Lower lobe of right lung (tissue), 2 donors: ENCODE results near the gene RASGRP2. TPM values are rescaled to one million over a fixed set of nuclear protein-coding genes. Genes with fewer than 3 reads are reported as not detected.

Experiments
- ATAC-seq, 2 donors: fragments of 200-7000 bp; cut with Tn5 transposase; one replicate each; pipeline ENCODE4 v1.9.1; 2020 to 2022; ENCODE audit warnings: mild to moderate bottlenecking in 2 of 2, moderate library complexity in 2 of 2
- DNase-seq: peaks from one replicate; pipeline ENCODE4 v3.0.0-alpha.2; 2020
- H3K27ac ChIP-seq: fragments of 200-600 bp; one replicate; pipeline ENCODE4 v1.8.0; 2022
- H3K27me3 ChIP-seq: fragments of 200-600 bp; one replicate; pipeline ENCODE4 v1.8.0; 2022; ENCODE audit warnings: low read depth
- H3K36me3 ChIP-seq: fragments of 200-600 bp; one replicate; pipeline ENCODE4 v1.8.0; 2022; ENCODE audit warnings: mild to moderate bottlenecking
- H3K4me1 ChIP-seq: fragments of 200-600 bp; one replicate; pipeline ENCODE4 v1.8.0; 2022
- H3K4me3 ChIP-seq: fragments of 200-600 bp; one replicate; pipeline ENCODE4 v1.8.0; 2022; ENCODE audit warnings: mild to moderate bottlenecking
- H3K9me3 ChIP-seq: fragments of 200-600 bp; one replicate; pipeline ENCODE4 v1.8.0; 2022
- intact Hi-C: fragments of 100-400 bp; cut with DNase I; formaldehyde crosslinking; loops from one replicate; pipeline ENCODE4 v1.11.0; 2022
- total RNA-seq: library from RNA; stranded (reverse); fragmentation: NEBNext Ultra II Directional; extraction: Animal tissue kit (Norgen Biotek cat#: 25700); gene quantifications from one replicate; pipeline ENCODE4 v1.2.1, GENCODE V29; 2021
- TF ChIP-seq, protein P1 (sequence below): fragments of 200-600 bp; IDR thresholded peaks from one replicate; pipeline ENCODE4 v1.8.0; 2022; ENCODE audit warnings: antibody characterized with exemption, mild to moderate bottlenecking
- donor health status: DM: no; HTN: yes; CAD: no; lungs with severe emphysema.

Gene RASGRP2
- total RNA-seq, 1 donor from 2014 or later: 30.4 TPM

DNA sequence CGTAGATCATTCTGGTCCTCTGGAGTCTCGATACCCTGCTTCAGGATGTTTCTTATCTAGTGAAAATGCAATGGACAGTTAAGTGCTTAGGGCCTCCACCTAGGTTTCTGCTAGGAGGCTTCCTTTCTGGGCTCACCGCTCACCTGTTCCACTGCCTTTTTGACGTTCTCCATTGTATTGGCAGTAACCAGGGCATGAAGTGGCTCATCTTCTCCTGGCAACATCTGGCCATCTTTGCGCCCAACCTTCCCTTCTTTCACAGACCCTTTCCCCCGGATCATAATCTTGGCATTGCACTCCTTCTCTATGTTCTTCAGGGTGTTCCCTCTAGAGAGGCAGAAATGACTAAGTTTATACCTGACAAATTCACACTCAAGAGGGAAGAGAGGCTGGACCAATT lies 25.3 kb upstream of the RASGRP2 start:
- Histone ChIP-seq H3K9me3 (no peaks in the 10 kb centered on the region), H3K27ac (no peak overlapping the region), H3K36me3 (peaks cover 100% of the 10 kb centered on the region), H3K4me1 (peaks cover 51% of the 10 kb centered on the region), H3K27me3 (no peaks in the 10 kb centered on the region), H3K4me3 (no peak overlapping the region)
- ATAC-seq (no peak), DNase-seq (no peak)
- TF ChIP-seq, protein P1, sequence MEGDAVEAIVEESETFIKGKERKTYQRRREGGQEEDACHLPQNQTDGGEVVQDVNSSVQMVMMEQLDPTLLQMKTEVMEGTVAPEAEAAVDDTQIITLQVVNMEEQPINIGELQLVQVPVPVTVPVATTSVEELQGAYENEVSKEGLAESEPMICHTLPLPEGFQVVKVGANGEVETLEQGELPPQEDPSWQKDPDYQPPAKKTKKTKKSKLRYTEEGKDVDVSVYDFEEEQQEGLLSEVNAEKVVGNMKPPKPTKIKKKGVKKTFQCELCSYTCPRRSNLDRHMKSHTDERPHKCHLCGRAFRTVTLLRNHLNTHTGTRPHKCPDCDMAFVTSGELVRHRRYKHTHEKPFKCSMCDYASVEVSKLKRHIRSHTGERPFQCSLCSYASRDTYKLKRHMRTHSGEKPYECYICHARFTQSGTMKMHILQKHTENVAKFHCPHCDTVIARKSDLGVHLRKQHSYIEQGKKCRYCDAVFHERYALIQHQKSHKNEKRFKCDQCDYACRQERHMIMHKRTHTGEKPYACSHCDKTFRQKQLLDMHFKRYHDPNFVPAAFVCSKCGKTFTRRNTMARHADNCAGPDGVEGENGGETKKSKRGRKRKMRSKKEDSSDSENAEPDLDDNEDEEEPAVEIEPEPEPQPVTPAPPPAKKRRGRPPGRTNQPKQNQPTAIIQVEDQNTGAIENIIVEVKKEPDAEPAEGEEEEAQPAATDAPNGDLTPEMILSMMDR: no peak
- intact Hi-C loops: no loop called here

DNA sequence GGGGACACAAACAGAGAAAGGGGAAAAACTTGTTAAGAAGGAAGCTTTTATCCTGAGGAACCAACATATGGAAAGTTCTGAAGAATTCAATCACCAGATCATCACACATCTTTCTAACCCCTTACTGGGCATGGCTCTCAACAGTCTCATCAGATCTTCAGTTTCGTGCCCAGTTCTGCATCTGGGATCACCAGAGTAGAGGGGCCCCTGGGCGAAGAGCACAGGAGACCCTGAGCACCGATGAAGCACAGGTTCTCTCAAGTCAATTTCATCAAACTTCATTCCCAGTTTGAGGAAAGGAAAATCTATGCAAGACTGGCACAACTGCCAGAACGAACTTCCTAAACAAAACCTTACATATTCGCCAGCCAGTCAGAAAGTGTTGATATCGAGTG lies 24.4 kb upstream of the RASGRP2 start:
- Histone ChIP-seq H3K27ac (no peak overlapping the region), H3K4me3 (no peak overlapping the region), H3K27me3 (no peaks in the 10 kb centered on the region), H3K36me3 (peaks cover 100% of the 10 kb centered on the region), H3K4me1 (peaks cover 51% of the 10 kb centered on the region), H3K9me3 (no peaks in the 10 kb centered on the region)
- intact Hi-C loops: no loop called here
- TF ChIP-seq, protein P1: no peak
- no peak for DNase-seq
- ATAC-seq: no peak

DNA sequence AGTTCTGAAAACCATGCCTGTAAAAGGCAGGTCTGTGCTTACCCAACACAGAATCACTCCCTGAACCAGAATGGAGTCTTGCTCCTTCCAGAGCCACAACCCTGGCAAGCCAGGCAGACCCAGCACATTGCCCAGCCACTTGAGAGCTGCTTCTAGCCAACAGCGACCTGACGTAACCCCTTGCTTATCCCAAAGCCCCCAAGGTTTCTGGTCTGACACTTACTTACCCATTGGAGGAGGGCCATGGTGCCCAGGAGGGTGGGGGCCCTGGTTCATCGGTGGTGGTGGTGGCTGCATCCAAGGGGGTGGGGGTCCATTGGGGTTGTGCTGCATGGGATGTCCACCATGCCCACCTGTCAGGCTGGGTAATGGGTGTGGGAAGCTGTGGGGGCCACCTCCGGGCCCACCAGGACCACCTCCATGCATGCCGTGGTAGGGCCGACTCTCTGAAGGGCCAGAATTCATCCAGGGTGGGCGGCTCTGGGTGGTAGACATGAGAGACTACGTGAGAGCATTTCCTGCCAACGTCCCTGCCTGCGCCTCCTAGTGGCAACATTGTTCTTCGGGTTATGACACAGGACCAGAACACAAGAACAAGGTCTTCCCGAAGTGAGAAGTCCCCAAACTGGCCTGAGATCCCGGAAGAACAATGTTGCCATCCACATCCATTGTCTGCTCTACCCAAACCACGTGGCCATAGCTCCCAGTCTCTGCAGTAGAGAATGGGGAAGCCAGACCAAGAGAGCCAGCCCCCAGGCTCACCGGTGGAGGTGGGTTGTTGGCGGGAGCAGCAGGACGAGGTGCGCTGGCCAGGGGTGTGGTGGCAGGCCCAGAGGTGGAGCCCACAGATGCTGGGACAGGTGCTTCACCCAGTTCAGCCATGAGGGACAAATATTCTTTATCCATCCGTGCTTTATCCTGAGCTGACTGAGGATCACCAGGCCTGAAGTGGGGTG lies 23.7 kb upstream of the RASGRP2 start:
- Histone ChIP-seq H3K4me1 (peaks cover 50% of the 10 kb centered on the region), H3K9me3 (no peaks in the 10 kb centered on the region), H3K27ac (peak overlapping the region; percentile 26), H3K4me3 (no peak overlapping the region), H3K27me3 (no peaks in the 10 kb centered on the region), H3K36me3 (peaks cover 100% of the 10 kb centered on the region)
- intact Hi-C loops: no loop called here
- TF ChIP-seq, protein P1: peak; percentile 75
- ATAC-seq (peak; percentile 38 to 48), DNase-seq (peak; percentile 76)

- H3K9me3 ChIP-seq: no peaks in the 10 kb centered on the region
- ATAC-seq: no peak
- peak overlapping the region; percentile 26 for H3K27ac ChIP-seq
- intact Hi-C loops: no loop called here
- H3K4me1 ChIP-seq: peaks cover 43% of the 10 kb centered on the region
- peaks cover 100% of the 10 kb centered on the region for H3K36me3 ChIP-seq
- TF ChIP-seq, protein P1: no peak
- no peaks in the 10 kb centered on the region for H3K27me3 ChIP-seq
- no peak overlapping the region for H3K4me3 ChIP-seq
- no peak for DNase-seq
Measured at GRCh38 chr11:64766881-64767280, 22.9 kb upstream of the RASGRP2 start.

DNA sequence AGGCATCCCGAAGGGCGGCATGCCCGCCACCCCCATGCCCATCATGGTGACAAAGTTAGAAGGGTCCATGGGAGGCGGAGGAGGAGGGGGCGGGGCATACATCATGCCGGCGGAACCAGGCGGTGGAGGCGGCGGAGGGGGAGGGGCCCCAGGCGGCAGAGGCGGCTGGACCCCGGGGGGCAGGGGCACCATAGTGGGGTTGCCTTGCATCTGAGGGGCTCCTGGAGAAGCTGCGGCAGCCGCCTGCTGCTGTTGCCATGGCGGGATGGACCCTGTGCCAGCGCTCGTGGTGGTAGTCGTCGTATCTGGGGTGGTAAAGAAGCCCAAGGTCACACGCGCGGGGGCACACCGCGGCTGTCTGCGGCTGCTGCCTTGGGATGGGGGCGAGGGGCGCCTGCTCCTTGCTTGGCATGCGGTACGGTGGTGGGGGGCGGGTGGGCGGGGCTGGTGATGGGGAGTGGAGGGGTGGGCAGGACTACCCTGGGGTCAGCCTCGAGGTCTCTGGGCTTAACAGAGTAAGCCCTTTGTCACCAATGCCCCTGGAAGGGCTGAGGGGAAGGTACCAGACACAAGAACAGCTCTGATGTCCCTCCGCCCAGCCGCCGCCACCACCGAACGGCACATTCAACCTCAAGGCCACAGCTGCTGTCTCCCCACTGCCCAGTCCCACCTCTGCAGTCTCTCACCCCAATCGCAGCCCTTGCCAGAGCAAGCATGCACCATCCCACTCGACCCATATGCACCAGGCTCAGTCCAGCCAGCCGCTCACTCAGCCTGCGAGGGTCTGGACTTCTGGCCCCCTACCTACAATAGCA lies 22.1 kb upstream of the RASGRP2 start:
- Histone ChIP-seq H3K4me1 (peaks cover 35% of the 10 kb centered on the region), H3K4me3 (no peak overlapping the region), H3K36me3 (peaks cover 92% of the 10 kb centered on the region), H3K27ac (no peak overlapping the region), H3K27me3 (no peaks in the 10 kb centered on the region), H3K9me3 (no peaks in the 10 kb centered on the region)
- intact Hi-C loops: no loop called here
- TF ChIP-seq, protein P1: no peak
- ATAC-seq (peak in 1 of 2 donors; percentile 1), DNase-seq (no peak)
